ENCODE measurements around the gene PCP2. TPM values are rescaled to one million over a fixed set of nuclear protein-coding genes. Genes with fewer than 3 reads are reported as not detected.

PCP2 gene
- polyA plus RNA-seq, 1 donor = not detected

- DNase-seq (ENCODE audit: low read depth) = no peak
These were observed 5.4 kb upstream of the PCP2 start for GRCh38 chr19:7638802-7639465.

- DNase-seq (ENCODE audit: low read depth) = no peak
These were observed 4.1 kb upstream of the PCP2 start for GRCh38 chr19:7637374-7638256.

- no peak for DNase-seq (ENCODE audit: low read depth)
These were observed 3.3 kb upstream of the PCP2 start, which contains the start of gene STXBP2 for GRCh38 chr19:7636691-7637373. STXBP2 (plus strand) TSS chr19:7637110; CDS start chr19:7637150, 40 bp downstream.

GRCh38 chr19:7636317-7636690 lies 2.8 kb upstream of the PCP2 start:
- no peak for DNase-seq (ENCODE audit: low read depth)

GRCh38 chr19:7635670-7636069 lies 2.2 kb upstream of the PCP2 start:
- DNase-seq (ENCODE audit: low read depth) = no peak

GRCh38 chr19:7632340-7633203 lies 947 bp downstream of the PCP2 start:
- no peak for DNase-seq (ENCODE audit: low read depth)

- no peak for DNase-seq (ENCODE audit: low read depth)
These were observed 1.9 kb downstream of the PCP2 start for GRCh38 chr19:7631577-7631976.

- DNase-seq (ENCODE audit: low read depth) = peak; percentile 97
These were observed 4.0 kb downstream of the PCP2 start, which contains the start of the genes PET100 and XAB2 for GRCh38 chr19:7629347-7630054. PET100 (plus strand) TSS chr19:7629793; CDS start chr19:7629834, 41 bp downstream. XAB2 (minus strand) TSS chr19:7629545; CDS start chr19:7629527, 18 bp downstream.

- DNase-seq (ENCODE audit: low read depth) = no peak
These were observed 4.8 kb downstream of the PCP2 start for GRCh38 chr19:7628589-7629311.

GRCh38 chr19:7627166-7627565 lies 6.4 kb downstream of the PCP2 start:
- no peak for DNase-seq (ENCODE audit: low read depth)

- DNase-seq (ENCODE audit: low read depth) = no peak
These were observed 7.7 kb downstream of the PCP2 start for GRCh38 chr19:7625763-7626372.

- DNase-seq (ENCODE audit: low read depth) = no peak
These were observed 8.7 kb downstream of the PCP2 start for GRCh38 chr19:7624810-7625209.

GRCh38 chr19:7623725-7624603 lies 9.6 kb downstream of the PCP2 start:
- no peak for DNase-seq (ENCODE audit: low read depth)

GRCh38 chr19:7622933-7623685 lies 10.4 kb downstream of the PCP2 start:
- DNase-seq (ENCODE audit: low read depth) = no peak

GRCh38 chr19:7620442-7621412 lies 12.8 kb downstream of the PCP2 start:
- no peak for DNase-seq (ENCODE audit: low read depth)

- DNase-seq (ENCODE audit: low read depth) = no peak
These were observed 13.7 kb downstream of the PCP2 start for GRCh38 chr19:7619671-7620441.

All from forelimb muscle (tissue), 1 donor.